ENCODE results near the gene CMSS1.

DNA sequence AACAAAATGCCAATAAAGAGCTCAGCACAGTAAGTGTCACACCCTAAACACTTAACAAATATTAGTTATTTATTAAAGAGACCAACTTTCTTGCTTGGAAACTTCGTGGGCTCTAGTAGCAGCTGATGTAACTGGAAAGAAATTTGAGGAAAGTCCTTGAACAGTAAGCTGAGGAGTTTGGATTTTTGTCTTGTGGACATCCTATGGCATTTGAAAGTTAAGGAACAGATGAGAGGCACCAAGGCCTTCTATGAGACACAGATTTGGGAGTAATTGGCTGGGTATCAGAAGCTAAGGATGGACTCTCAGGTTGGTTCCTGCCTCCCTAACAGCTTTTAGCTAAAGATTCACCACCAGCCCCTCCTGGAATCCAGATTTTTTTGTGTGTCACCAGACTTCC, 356.3 kb downstream of the CMSS1 start:
- TF ChIP-seq POLR2A (IDR thresholded peaks at IDR 0.05; ENCODE audit: low read depth, low read length): no peak
- no peak for TF ChIP-seq TAF1 (IDR thresholded peaks at IDR 0.05; ENCODE audit: borderline replicate concordance, low read depth, low read length)
- TF ChIP-seq POLR2AphosphoS5 (IDR thresholded peaks at IDR 0.05; ENCODE audit: low read depth, low read length): no peak
